IMR-90 (cell line): ENCODE data around the gene SLC44A5.

Experiments used
- BHLHE40 ChIP-seq: fragments of 150-350 bp; IDR thresholded peaks from 2 replicates; pipeline ENCODE4 v1.6.1; 2016; ENCODE audit warnings: mild to moderate bottlenecking, low read depth, low read length
- CEBPB ChIP-seq: IDR thresholded peaks from 2 replicates; pipeline ENCODE4 v1.6.1; 2012; ENCODE audit warnings: low read depth, low read length, improper control_type of control experiment
- MAFK ChIP-seq: IDR thresholded peaks from 2 replicates; pipeline ENCODE4 v1.6.1; 2012; ENCODE audit warnings: low read depth, low read length, improper control_type of control experiment
- POLR2A ChIP-seq: IDR thresholded peaks from 2 replicates; pipeline ENCODE4 v1.6.1; 2012; ENCODE audit warnings: mild to moderate bottlenecking, low read depth, low read length
- RCOR1 ChIP-seq: IDR thresholded peaks from 2 replicates; pipeline ENCODE4 v1.6.1; 2012; ENCODE audit warnings: mild to moderate bottlenecking, low read length, improper control_type of control experiment; ENCODE audit not compliant: insufficient replicate concordance
- RFX5 ChIP-seq: IDR thresholded peaks from 2 replicates; pipeline ENCODE4 v1.8.0; 2012; ENCODE audit warnings: low read depth, mild to moderate bottlenecking, low read length, moderate library complexity
- TF ChIP-seq, protein P1 (sequence below): conservative IDR thresholded peaks from 2 replicates; pipeline ENCODE4 v1.5.1; 2012; ENCODE audit warnings: mild to moderate bottlenecking, low read depth, low read length, improper control_type of control experiment

- TF ChIP-seq, protein P1, sequence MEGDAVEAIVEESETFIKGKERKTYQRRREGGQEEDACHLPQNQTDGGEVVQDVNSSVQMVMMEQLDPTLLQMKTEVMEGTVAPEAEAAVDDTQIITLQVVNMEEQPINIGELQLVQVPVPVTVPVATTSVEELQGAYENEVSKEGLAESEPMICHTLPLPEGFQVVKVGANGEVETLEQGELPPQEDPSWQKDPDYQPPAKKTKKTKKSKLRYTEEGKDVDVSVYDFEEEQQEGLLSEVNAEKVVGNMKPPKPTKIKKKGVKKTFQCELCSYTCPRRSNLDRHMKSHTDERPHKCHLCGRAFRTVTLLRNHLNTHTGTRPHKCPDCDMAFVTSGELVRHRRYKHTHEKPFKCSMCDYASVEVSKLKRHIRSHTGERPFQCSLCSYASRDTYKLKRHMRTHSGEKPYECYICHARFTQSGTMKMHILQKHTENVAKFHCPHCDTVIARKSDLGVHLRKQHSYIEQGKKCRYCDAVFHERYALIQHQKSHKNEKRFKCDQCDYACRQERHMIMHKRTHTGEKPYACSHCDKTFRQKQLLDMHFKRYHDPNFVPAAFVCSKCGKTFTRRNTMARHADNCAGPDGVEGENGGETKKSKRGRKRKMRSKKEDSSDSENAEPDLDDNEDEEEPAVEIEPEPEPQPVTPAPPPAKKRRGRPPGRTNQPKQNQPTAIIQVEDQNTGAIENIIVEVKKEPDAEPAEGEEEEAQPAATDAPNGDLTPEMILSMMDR = no peak
- no peak for TF ChIP-seq POLR2A
- no peak for TF ChIP-seq MAFK
- TF ChIP-seq BHLHE40 = no peak
- no peak for TF ChIP-seq CEBPB
- no peak for TF ChIP-seq RFX5
- TF ChIP-seq RCOR1 = no peak
Observed at GRCh38 chr1:75421371-75421770, 189.5 kb downstream of the SLC44A5 start.
